HG03060 (cell line): Measurements from ENCODE around the gene CHRM5.

Experiments used
- ATAC-seq: cut with Tn5 transposase; IDR thresholded peaks from one replicate; pipeline ENCODE4 v1.9.1; 2021; ENCODE audit warnings: low read depth, moderate number of reproducible peaks; ENCODE audit not compliant: unreplicated experiment

Gene CHRM5, protein sequence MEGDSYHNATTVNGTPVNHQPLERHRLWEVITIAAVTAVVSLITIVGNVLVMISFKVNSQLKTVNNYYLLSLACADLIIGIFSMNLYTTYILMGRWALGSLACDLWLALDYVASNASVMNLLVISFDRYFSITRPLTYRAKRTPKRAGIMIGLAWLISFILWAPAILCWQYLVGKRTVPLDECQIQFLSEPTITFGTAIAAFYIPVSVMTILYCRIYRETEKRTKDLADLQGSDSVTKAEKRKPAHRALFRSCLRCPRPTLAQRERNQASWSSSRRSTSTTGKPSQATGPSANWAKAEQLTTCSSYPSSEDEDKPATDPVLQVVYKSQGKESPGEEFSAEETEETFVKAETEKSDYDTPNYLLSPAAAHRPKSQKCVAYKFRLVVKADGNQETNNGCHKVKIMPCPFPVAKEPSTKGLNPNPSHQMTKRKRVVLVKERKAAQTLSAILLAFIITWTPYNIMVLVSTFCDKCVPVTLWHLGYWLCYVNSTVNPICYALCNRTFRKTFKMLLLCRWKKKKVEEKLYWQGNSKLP

DNA sequence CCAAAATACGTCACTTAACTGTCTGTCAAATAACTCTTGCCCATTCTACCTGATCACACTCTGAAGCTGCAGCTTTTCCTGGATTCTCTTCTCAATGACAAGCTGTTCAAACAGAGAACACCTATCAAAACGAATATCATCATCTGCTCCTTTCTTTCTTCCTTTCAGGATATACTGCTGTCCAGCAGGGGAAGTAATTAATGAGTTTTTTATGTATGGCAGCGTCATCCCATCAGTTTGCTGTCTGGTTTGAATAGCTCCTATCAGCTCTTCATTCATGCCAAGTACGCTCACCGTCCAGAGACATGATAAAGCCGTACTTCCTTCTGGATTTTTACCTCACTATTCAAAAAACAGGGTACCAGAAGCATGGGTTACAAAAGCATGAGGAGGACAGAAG is at the start of gene CHRM5:
Gene CHRM5 (plus strand): TSS at position 274 of the 400 bp plus-strand sequence. CDS start 94,221 bp downstream, outside the sequence.
- ATAC-seq = no peak

DNA sequence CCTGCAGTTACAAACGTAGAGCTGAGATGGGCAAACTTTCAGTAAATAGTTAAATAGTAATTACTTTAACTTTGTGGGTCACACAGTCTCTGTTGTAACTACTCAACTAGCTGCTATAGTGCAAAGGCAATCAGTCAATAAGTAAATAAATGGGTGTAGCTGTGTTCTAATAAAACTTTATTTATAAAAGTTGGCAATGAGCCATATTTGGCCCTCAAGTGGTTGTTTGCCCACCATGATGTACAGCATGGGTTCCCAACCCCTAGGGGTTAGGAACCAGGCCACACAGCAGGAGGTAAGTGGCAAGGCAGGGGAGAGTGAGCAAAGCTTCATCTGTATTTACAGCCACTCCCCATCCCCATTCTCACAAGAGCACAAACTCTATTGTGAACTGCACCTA is 44.9 kb upstream of the CHRM5 start:
- no peak for ATAC-seq

DNA sequence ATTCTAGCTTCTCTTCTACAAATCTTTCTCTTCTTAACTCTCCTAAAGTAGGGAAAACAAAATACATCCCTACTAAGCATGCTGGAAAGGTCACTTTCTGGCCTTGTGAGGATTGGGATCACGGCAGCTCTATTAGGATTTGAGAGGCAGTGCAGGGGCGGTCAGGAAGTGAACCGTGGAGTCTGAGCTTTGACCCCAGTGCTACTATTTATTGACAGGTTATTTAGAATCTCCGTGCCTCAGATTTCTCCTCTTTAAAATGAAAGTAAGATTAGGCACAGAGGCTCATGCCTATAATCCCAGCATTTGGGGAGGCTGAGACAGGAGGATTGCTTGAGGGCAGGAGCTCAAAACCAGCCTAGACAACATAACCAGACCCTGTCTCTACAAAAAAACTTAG is 42.0 kb upstream of the CHRM5 start:
- ATAC-seq = no peak

DNA sequence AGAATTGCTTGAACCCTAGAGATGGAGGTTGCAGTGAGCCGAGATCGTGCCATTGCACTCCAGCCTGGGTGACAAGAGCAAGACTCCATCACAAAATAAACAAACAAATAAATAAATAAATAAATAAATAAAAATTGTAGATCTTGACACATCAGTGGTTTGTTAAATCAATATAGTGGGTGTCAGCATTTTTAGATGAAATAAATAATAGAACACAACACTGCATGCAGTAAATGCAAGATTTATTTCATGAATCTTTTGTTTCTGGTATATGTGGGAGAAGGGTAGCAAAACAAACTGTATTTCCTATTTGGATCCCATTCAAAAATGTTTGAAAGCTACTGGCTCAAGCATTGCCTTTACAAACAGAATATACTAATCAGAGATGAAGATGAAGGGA is 35.6 kb upstream of the CHRM5 start:
- ATAC-seq = no peak

DNA sequence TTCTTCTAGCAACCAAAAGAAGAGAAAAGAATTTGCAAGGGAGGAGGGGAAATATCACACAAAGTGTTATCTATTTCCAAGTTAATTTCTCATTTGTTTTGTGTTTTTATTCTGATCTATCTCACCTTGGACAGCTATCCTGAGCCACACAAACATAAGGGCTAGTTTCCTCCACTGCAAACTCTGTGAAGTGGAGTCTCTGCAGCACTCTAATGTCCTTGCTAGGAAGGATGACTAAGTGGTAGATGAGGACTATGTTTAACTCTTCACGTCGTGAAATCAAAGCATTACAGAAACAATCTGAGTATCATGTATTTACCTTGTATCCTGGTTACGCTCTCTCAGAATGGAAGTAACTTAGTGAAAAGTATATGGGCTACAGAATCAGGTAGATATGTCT is 33.9 kb upstream of the CHRM5 start:
- no peak for ATAC-seq

DNA sequence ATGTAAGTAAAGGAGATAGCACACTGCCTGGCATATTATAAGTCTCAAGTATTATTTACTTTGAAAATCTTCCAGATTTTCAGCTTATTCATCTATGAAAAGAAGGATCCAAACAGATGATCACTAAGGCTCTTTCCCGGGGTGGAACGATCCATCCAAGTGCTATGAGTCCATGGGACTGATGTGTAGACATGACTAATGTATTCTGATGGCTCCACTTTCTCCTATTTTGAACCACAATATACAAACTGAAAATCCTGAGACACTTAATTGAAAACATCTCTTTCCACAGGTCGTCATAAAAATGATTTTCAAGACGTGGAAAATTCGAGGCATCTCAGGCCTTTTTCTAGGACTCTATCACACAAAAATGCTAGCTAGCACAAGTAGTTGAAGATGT is 33.4 kb upstream of the CHRM5 start:
- no peak for ATAC-seq

DNA sequence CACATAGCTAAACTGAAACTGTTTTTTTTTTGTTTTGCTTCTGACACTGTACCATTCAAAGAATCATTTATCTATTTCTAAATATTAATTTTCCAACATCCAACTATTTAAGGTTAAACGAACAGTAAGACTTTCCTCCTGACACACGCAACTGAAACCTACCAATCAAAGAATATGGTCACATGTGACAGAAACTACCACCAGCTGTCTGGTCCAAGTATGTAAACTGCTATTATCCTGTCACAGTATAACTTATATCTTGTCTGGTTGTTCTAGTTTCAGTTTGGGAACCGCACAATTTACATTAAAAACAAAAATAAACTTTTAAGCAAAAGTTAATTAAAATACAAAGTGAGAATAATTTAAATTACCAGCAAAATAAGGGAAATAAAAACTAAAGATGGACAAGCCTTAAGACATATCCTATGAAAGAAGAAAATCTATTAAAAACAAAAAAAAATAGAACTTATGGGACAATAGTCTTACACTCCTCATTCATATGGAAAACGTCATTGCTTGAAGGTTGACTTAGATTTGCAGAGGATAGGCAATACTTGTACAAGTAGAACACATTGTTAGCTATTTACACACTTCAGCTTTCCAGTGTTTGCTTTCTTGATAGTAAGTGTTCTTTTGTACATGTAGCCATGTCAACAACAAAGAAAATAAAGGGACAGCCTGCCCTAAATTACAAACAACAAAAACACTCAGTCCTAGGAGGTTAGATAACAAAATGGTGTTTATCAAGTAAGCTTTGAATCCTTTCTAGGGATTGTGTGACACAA is 26.8 kb upstream of the CHRM5 start:
- peak; percentile 82 for ATAC-seq

DNA sequence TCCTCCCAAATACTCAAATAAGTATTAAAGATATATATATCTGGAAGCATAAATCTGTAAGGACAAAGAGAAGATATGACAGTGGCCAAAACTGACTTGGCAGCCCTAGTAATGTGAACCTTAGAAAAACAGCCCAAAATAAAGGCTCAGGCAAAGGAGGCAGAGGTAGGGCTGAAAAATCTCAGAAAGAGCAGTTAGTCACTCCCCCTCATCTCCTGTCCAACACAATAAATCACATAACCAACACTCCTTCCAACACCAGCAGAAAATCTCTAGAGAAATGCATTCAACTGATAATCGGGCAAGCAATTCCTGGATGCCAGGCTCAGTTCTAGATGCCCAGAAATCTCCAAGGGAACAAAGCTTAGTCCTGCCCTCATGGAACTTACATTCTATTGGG is 22.1 kb upstream of the CHRM5 start:
- ATAC-seq = no peak

DNA sequence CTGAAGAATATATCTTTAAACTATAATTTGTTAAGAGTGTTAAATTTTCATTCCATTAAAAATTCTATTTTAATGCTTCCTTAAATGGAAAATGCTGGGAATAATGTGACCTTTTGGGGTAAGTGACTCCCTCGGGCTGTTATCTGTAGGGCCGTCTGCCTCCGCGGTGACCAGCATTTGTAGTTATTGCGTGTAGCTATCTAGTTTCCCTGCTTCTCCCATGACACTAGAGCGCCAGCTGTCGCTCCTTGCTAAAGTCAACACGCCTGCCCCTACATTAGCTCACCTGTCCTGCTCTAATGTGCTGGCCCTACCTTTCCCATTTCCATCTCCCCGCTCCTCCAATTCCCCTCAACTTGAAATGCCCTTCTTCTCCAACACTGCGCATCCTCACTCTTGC is 12.4 kb upstream of the CHRM5 start:
- no peak for ATAC-seq

DNA sequence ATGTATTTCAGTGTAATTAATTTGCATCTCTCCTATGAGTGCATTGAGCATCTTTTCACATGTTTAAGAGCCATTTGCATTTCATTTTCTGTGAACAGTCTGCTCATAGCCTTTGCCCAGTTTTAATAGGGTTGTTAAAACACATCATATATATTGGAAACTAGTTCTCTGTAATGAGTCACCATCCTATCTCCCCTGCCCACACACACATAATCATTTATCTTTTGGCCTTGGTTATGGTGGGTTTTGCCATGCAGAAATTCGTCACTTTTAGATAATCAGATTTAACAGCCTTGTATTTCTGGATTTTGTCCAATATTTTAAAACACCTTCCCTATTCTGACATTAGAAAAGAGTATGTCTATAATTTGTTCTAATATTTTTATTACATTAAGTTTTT is 11.9 kb upstream of the CHRM5 start:
- ATAC-seq = no peak

DNA sequence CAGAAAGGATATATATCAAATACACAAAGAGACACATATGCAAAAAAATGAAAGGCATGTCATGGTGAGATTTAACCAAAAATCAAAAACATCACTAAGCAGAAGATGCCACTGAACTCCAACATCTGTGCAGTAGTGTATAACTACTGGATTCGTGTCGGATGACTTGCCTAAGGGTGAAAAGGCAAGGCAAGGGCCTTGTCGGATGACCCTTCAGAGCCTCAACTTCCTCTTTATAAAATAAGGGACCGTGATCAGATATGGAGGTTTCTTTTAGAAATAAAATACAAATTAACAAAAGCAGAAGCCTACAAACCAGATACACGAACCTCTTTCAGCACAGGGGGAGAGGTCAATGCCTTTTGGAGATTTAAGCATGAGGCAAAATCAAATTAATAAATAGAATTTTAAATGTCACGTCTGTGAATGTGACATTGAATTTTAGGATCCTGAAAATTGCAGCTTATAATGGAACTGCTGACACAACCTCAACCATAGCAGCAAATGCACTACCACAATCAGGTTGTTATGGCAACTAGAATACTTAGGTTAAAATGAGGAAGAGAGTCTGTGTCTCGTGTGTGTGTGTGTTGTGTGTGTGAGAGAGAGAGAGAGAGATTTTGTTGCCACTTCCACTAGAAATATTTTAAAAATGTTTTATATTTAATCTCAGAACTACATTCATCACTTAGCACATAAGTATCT is 8.3 kb upstream of the CHRM5 start:
- no peak for ATAC-seq

DNA sequence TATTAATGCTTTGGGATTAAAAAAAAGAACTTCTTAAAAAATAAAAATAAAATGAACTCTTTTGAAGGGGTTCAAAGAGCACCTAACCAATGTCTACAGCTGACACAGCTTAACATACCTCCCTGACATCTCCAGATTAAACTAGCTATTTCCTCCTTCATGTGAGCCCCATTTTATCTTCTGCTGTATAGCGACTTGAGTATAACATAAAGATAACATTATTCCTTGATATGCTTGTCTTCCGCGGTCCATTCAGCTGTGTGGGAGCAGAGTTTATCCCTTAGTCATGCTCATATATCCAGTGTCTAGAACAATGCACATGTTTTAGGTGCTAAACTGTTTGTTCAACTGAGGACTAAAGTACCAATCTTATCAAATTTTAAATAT is 7.8 kb upstream of the CHRM5 start:
- ATAC-seq = no peak

DNA sequence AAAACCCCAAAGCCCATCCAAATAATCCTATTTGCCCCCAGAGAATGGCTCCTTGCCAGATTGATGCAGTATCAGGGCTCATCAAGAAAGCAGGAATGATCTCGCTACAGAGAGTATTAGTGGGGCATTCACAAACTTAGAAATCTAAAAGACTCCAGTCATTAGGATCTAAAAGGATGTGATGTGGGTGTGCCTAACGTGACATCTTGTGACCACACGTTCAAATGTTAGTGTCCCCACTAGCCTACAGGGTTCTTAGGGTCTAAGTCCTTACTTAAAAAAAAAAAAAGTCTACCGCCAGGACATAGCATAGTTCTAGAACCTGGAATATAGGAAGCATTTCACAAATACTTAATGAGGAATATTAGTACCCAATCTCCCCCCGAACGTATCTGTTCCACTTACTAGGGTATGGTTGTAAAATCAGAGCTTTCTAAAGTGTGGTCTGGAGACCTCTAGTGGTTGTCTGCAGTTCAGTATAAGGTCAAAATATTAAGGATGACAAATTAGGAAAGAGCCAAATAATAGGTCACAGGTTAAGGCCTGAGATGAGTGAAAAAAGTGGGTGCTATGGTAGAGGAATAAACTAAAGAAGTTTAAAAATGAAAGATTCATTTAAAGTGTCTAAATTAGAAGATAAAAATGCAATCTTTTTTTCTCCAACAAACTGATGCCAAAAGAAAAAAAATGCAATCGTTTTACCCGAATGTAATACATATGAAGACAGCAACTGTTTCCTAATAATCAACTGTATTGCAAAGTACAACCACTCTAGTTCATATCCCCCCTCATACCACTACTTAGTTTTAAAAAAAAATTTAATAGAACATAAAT is 4.2 kb upstream of the CHRM5 start:
- ATAC-seq = no peak

DNA sequence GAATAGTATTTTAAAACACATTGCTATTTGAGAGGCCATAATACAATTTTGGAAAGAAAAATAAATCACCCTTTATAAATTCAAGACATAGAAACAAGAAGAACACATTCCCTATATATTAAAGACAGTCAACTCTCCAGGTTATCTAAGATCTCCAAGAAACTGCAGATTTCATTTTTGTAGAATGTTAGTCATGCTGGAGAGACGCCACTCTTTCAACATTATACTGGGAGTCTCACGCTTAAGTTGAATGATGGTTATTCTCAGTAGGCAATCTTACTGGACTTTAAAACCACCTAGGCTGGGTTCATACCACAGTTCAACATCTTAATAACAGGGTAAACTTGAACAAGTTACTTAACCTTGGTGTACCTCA is 3.6 kb upstream of the CHRM5 start:
- no peak for ATAC-seq

DNA sequence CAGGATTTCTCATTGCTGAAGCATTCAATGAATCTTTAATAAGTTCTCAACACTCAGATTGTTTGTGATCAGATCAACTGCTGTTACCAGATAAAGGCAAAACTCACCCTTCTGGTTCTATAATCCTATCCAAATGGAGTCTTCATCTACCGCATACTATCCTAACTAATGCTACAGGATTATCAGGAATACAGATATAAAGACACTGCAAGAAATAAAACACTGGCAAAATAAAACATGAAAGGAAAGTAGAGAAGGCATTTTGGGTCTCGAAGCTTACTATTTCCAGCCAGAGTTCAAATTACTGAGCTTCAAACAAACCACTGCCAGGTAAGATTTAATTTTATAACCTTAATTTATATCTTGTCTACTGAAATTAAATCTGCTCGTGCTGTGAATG is 524 bp downstream of the CHRM5 start:
- no peak for ATAC-seq

DNA sequence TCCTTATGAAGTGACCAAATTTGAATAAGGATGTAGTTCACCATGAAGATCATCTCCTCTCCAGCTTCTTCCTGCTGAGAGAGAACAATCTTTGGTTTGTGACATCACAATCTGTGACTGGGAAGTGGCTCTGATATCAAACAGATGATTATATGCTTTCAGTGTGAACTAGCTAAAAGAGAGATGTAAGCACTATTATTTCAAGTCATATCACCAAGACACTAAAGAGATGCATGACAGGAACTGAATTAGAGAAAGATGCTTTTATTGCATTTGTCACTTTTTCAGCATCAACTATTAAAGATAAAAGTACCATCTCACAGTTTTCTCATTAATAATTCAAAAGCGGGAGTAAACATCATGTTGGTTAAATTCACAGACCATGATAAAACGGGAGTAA is 3.5 kb downstream of the CHRM5 start:
- ATAC-seq = no peak

DNA sequence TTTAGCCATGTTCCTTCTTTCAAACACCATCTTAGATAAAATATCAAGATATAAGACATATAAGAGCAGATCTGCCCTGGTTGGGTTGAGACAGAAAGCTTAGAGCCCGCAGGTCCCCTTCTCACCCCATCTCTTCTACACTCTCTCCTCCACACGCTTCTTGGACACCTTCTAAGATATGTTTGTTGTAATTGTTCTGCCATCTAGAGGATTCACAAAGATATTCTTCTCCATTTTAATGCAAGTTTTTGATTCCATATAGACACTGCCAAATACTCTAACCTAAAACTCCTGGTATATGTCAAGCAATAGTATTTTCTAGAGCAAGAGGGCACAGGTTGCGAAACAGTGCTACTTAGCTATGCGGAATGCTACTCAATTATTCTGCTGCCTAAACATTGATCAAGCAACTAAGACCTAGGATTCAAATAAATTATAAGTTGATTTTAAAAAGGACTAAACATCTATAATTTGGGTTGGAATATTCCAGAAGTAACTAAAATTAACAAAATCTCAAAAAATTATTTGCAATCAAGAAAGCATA is 6.8 kb downstream of the CHRM5 start:
- ATAC-seq = no peak

DNA sequence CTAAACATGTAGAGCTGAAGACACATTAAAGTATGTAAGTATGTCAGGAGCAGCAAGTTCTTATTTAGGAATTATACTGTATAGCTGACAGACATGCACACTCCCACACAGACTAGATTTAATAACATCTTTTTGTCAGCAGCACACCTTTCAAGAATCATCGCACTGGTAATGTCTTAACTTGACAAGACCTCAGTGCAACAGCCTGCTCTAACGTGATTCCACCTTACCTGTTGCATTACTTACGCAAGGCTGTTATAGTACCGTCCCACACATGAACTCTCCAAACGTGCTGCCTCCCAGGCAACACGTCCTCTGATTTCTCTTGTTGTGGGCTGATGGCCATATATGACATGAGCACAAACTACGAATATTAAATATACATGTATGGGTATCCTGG is 11.9 kb downstream of the CHRM5 start:
- ATAC-seq = no peak

DNA sequence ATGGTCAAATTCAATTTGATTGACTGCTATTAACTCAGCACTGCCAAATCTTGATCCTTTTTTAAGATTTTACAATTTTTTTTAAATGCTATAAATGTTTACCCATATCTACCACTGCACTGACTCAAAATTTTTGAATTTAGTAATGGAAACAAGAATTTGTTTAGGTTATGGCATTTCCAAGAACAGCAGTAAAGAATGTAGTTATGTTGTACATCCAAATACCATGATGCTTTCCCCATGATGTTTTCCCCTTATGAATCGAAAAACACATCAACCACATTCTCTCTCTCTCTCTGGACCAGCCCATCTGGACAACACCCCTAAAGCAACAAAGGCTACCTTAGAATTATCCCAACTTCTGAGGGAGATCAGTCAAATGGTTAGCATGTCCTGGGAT is 14.2 kb downstream of the CHRM5 start:
- ATAC-seq = no peak

DNA sequence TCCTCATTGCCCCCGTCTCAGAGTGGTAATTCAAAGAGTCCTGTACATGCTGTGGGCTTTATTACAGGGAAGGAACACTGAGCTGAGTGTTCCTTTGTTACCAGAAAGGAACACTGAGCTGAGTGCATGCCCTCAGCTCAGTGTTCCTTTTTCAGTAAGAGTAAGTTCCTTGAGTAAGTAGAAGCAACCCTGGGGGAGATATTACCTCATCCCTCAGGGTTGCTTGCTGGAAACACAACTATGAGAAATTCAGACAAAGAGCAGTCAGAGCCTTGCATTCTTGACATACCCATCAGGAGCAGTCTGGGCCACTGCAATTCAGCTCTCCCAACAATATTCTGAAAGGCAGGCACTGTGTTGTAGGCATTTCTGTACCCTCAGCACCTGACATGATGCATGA is 17.0 kb downstream of the CHRM5 start:
- no peak for ATAC-seq
